Body of pancreas (tissue), 4 donors: Measurements from ENCODE around the gene C1QTNF6. TPM values are rescaled to one million over a fixed set of nuclear protein-coding genes. Genes with fewer than 3 reads are reported as not detected.

Experiments
- ATAC-seq: fragments of 150-250 bp; one replicate; pipeline ENCODE4 v1.9.1; 2016
- DNase-seq, 4 donors: peaks; one replicate each; pipeline ENCODE4 v3.0.0-alpha.2; 2019
- H3K27ac ChIP-seq, 4 donors: fragments of 200-600 bp; sonication (generic); 1 replicate in 3 of 4; 2 replicates in 1 of 4; pipeline versions ENCODE4 v1.5.1 to v1.6.1; 2016 to 2019; ENCODE audit warnings: mild to moderate bottlenecking in 1 of 4, mixed read lengths in 1 of 4, moderate library complexity in 1 of 4
- H3K27me3 ChIP-seq, 2 donors: fragments of 200-600 bp; sonication (generic); one replicate each; pipeline ENCODE4 v1.6.0; 2016; ENCODE audit warnings: mild to moderate bottlenecking in 1 of 2
- H3K36me3 ChIP-seq, 2 donors: fragments of 200-600 bp; sonication (generic); replicated peaks in 1 of 2; 2 replicates each; pipeline ENCODE4 v1.5.1; 2016; ENCODE audit warnings: low read depth in 2 of 2; ENCODE audit not compliant: insufficient read depth in 1 of 2
- H3K4me1 ChIP-seq: fragments of 200-600 bp; sonication (generic); one replicate; pipeline ENCODE4 v1.6.0; 2016
- H3K4me3 ChIP-seq, 2 donors: fragments of 200-600 bp; sonication (generic); 1 replicate in 1 of 2; 2 replicates in 1 of 2; pipeline ENCODE4 v1.5.1; 2016 to 2019
- H3K9me3 ChIP-seq, 3 donors: fragments of 200-600 bp; sonication (generic); 1 replicate in 2 of 3; 2 replicates in 1 of 3; pipeline ENCODE4 v1.5.1; 2016
- CTCF ChIP-seq, 7 experiments: fragments of 450-650 bp in 4 of 7; fragments of 200-600 bp in 3 of 7; sonication (generic) in 3 of 7; IDR thresholded peaks; one replicate each; pipeline ENCODE4 v1.5.1; 2016 to 2019; ENCODE audit warnings: antibody characterized with exemption in 7 of 7
- POLR2A ChIP-seq, 3 donors: fragments of 450-650 bp; IDR thresholded peaks; one replicate each; pipeline ENCODE4 v1.6.1; 2016; ENCODE audit warnings: antibody characterized with exemption in 3 of 3, mild to moderate bottlenecking in 2 of 3
- WGBS, 2 donors: methylation state at CpG; one replicate each; pipeline ENCODE4 v1.1.5; 2017; 5-methylcytosine and 5-hydroxymethylcytosine counted together
- intact Hi-C: fragments of 100-400 bp; cut with DNase I; formaldehyde crosslinking; loops from one replicate; pipeline ENCODE4 v1.15.1; 2023
- total RNA-seq, 2 donors: library from RNA; depleted of rRNA; stranded (reverse); fragments of >200 nt; gene quantifications; one replicate each; pipeline ENCODE4 v1.1.0, GENCODE V29; 2016

The C1QTNF6 gene
- total RNA-seq, 2 donors from 2014 or later, result 2.0 to 4.7 TPM

DNA sequence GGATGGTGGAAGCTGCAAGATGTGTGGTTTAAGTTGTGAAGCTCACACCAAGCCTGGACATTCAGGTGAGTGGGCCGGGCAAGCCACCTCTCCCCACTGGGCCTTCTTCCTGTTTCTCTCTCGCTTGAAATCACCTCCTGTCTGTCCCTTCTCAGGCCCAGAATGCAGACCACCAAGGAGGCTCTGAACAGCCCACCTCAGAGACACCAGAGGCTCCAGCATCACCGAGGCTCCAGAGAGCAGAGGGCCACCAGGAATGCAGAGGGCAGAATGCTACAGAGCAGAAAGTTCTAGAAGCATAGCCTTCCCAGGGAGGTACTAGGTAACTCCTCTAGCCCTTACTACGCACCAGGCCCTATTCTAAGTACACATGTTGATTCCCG is 23.6 kb downstream of the C1QTNF6 start:
- Histone ChIP-seq H3K27me3 (no peaks in the 10 kb centered on the region), H3K4me1 (peaks cover 3% of the 10 kb centered on the region), H3K36me3 (no peaks in the 10 kb centered on the region), H3K4me3 (no peak overlapping the region), H3K27ac (no peak overlapping the region), H3K9me3 (peaks cover 0 to 7% (median 0%) of the 10 kb centered on the region in 3 donors)
- ATAC-seq, result no peak
- intact Hi-C loops, result loop anchor here (5.0 kb wide), 1 partner anchor 38 kb away; no protein-coding TSS in a partner anchor
- no peak for DNase-seq
- 54 to 88% methylated on average over 2 to 5 of the region's 5 CpGs for WGBS, 2 donors
- TF ChIP-seq CTCF (IDR thresholded peaks at IDR 0.05), result no peak
- TF ChIP-seq POLR2A (IDR thresholded peaks at IDR 0.05), result no peak

GRCh38 chr22:37163575-37164504 is 24.2 kb downstream of the C1QTNF6 start:
- TF ChIP-seq CTCF (IDR thresholded peaks at IDR 0.05) (no peak), POLR2A (IDR thresholded peaks at IDR 0.05) (no peak)
- DNase-seq, result no peak
- WGBS, 2 donors, result 68 to 75% methylated on average over 13 to 22 of the region's 22 CpGs
- no peak for ATAC-seq
- Histone ChIP-seq H3K4me1 (peaks cover 3% of the 10 kb centered on the region), H3K27me3 (no peaks in the 10 kb centered on the region), H3K9me3 (peaks cover 0 to 7% (median 0%) of the 10 kb centered on the region in 3 donors), H3K4me3 (no peak overlapping the region), H3K36me3 (no peaks in the 10 kb centered on the region), H3K27ac (no peak overlapping the region)
- intact Hi-C loops, result loop anchor here (5.0 kb wide), 1 partner anchor 38 kb away; no protein-coding TSS in a partner anchor

DNA sequence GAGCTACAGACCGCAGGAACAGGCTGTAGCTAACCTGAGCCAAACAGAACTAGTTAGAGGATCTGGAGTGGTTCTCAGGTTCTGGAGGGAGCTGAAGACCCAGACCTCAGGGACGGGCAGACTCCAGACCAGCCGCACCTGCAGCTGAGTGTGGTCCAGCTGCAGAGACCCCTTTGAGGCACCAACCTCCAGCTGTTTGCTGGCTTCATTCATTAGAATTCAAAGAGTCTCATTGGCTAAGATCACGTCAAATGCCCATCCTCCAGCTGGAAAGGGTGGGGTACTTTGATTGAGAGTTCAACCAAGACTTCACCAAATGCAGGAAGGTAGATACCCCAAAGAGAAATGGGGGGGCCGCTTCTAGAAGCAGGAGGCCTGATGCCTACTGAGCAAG is 25.0 kb downstream of the C1QTNF6 start:
- TF ChIP-seq POLR2A (IDR thresholded peaks at IDR 0.05) (no peak), CTCF (IDR thresholded peaks at IDR 0.05) (no peak)

DNA sequence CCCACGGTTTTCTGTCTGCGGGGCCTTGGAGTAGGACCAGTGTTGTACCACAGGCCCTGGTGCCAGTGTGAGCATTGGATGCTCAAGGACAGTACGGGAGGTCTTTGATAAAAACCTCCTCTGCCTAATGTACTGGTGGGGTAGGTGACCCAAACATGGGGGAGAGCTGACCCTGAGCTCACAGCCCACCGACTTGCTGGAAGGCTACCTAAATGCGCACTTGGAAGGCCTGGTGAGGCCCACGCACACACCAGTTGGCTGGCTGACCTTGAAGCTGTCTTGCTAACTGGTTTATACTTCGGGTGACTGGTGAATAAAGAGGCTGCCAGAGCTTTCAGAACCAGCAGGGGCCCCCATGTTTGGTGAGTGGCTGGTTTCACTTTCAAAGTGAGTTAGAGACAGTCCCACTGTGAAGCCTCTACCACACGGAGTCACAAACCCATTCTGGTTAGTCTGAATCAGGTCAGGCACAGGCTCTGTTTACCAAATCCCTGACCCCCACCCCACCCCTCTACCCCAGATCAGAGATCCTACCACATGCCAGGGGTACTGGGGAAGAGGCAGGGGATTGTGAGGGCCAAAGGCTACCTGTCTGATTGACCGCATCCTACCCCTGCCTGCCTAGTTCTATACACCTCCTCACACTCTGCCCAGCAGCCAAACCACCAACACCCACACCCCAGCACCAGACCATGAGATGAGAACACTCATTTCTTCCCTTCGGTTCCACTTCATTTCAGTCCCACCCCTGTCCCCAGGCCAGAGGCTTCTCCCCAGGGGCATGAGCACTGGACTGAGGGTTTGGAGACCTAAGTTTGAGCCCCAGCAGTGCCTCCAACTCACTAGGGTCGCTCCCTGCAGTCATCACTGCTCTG is 25.6 kb downstream of the C1QTNF6 start:
- Histone ChIP-seq H3K27ac (no peak overlapping the region), H3K36me3 (no peaks in the 10 kb centered on the region), H3K27me3 (no peaks in the 10 kb centered on the region), H3K4me3 (no peak overlapping the region), H3K4me1 (peaks cover 3% of the 10 kb centered on the region), H3K9me3 (peaks cover 0 to 7% (median 0%) of the 10 kb centered on the region in 3 donors)
- 62 to 74% methylated on average over 7 to 11 of the region's 11 CpGs for WGBS, 2 donors
- ATAC-seq, result no peak
- no peak for TF ChIP-seq POLR2A (IDR thresholded peaks at IDR 0.05)
- no peak for TF ChIP-seq CTCF (IDR thresholded peaks at IDR 0.05)
- no peak for DNase-seq
- intact Hi-C loops, result loop anchor here (5.0 kb wide), 1 partner anchor 40 kb away; no protein-coding TSS in a partner anchor

More for the DNA sequence above, 25.0 kb downstream of the C1QTNF6 start:
- Histone ChIP-seq H3K27ac (no peak overlapping the region), H3K4me1 (peaks cover 3% of the 10 kb centered on the region), H3K9me3 (peaks cover 0 to 7% (median 0%) of the 10 kb centered on the region in 3 donors), H3K27me3 (no peaks in the 10 kb centered on the region), H3K4me3 (no peak overlapping the region), H3K36me3 (no peaks in the 10 kb centered on the region)
- ATAC-seq, result no peak
- intact Hi-C loops, result loop anchor here (5.0 kb wide), 1 partner anchor 39 kb away; no protein-coding TSS in a partner anchor
- DNase-seq, result no peak
- 74 to 76% methylated on average over 3 to 5 of the region's 5 CpGs for WGBS, 2 donors
